HCT116 (cell line): Measurements from ENCODE around the gene CTNNA2. TPM values are rescaled to one million over a fixed set of nuclear protein-coding genes. Genes with fewer than 3 reads are reported as not detected.

Source experiments
- ATAC-seq: fragments of 200-7000 bp; cut with Tn5 transposase; 2 replicates; pipeline ENCODE4 v1.9.1; 2020; ENCODE audit warnings: mild to moderate bottlenecking, moderate library complexity
- BruUV-seq: library from RNA; stranded (reverse); fragments of 400-500 nt; replicated peaks from 2 replicates; lab custom pipeline; 2021; lab: Mats Ljungman, UMichigan
- CTCF ChIA-PET: fragments of 300-600 bp; sonication (Branson Sonifier 250); formaldehyde crosslinking; loops from one replicate; lab custom pipeline; 2021; ENCODE audit warnings: antibody characterized with exemption; lab: Charles Lee
- POLR2A ChIA-PET: fragments of 300-600, 350-600 bp; sonication (Branson Sonifier 250); formaldehyde crosslinking; loops from one replicate; lab custom pipeline; 2021; ENCODE audit warnings: antibody characterized with exemption; lab: Charles Lee
- RAD21 ChIA-PET, 2 experiments: fragments of 300-600 bp; sonication (Branson Sonifier 250); formaldehyde crosslinking; loops; one replicate each; lab custom pipeline; 2023; ENCODE audit warnings: low total read pairs in 2 of 2; ENCODE audit not compliant: uncharacterized antibody in 2 of 2, unreplicated experiment in 2 of 2, low non-redundant PET in 1 of 2; lab: Charles Lee
- DNase-seq: peaks from one replicate; pipeline ENCODE4 v3.0.0-alpha.2; 2010; ENCODE audit warnings: low read depth, low spot score
- H2AFZ ChIP-seq: fragments of 200-600 bp; shearing (Covaris generic), sonication (generic); 2 replicates; pipeline ENCODE4 v1.6.1; 2017; ENCODE audit warnings: low read depth, mixed run types, mixed read lengths, antibody characterized with exemption, low read length; ENCODE audit not compliant: poor library complexity, severe bottlenecking
- H3K27ac ChIP-seq: 2 replicates; pipeline ENCODE4 v1.5.1; 2012; ENCODE audit warnings: low read depth, low read length
- H3K27me3 ChIP-seq: fragments of 200-600 bp; sonication (generic); 2 replicates; pipeline ENCODE4 v1.6.1; 2016; ENCODE audit warnings: mixed run types, low read length, mixed read lengths; ENCODE audit not compliant: insufficient read depth
- H3K36me3 ChIP-seq, 2 experiments: fragments of 200-500 bp in 1 of 2; fragments of 200-600 bp in 1 of 2; sonication (Bioruptor generic) in 1 of 2; sonication (generic) in 1 of 2; 2 replicates each; pipeline versions ENCODE4 v1.5.1 to v1.6.1; 2014 to 2016; ENCODE audit warnings: low read length in 2 of 2, inconsistent platforms in 1 of 2, mixed read lengths in 1 of 2, mixed run types in 1 of 2; ENCODE audit not compliant: insufficient read depth in 2 of 2, control insufficient read depth in 1 of 2
- H3K4me1 ChIP-seq, 2 experiments: fragments of 200-600 bp in 1 of 2; sonication (generic) in 1 of 2; 2 replicates each; pipeline versions ENCODE4 v1.5.1 to v1.6.1; 2012 to 2017; ENCODE audit warnings: low read length in 2 of 2, inconsistent platforms in 1 of 2, mild to moderate bottlenecking in 1 of 2, mixed read lengths in 1 of 2, mixed run types in 1 of 2, moderate library complexity in 1 of 2; ENCODE audit not compliant: insufficient read depth in 2 of 2, control insufficient read depth in 1 of 2
- H3K4me2 ChIP-seq: fragments of 200-600 bp; sonication (generic); 2 replicates; pipeline ENCODE4 v1.6.1; 2017; ENCODE audit warnings: mixed run types, low read length, mixed read lengths
- H3K4me3 ChIP-seq, 2 experiments: fragments of 200-600 bp in 1 of 2; sonication (generic) in 1 of 2; replicated peaks in 1 of 2; 2 replicates each; pipeline ENCODE4 v1.5.1; 2011 to 2016; ENCODE audit warnings: low read length in 2 of 2, control low read depth in 1 of 2, low read depth in 1 of 2, mild to moderate bottlenecking in 1 of 2, mixed read lengths in 1 of 2, mixed run types in 1 of 2
- H3K79me2 ChIP-seq: fragments of 200-600 bp; sonication (generic); 2 replicates; pipeline ENCODE4 v1.6.1; 2017; ENCODE audit warnings: mild to moderate bottlenecking, mixed run types, low read length, moderate library complexity, mixed read lengths; ENCODE audit not compliant: insufficient read depth
- H3K9ac ChIP-seq: fragments of 200-600 bp; sonication (generic); 2 replicates; pipeline ENCODE4 v1.6.1; 2016; ENCODE audit warnings: low read length, mixed read lengths
- H3K9me2 ChIP-seq: fragments of 200-600 bp; sonication (generic), shearing (Covaris generic); 2 replicates; pipeline ENCODE4 v1.6.1; 2017; ENCODE audit warnings: mixed run types, mild to moderate bottlenecking, moderate library complexity; ENCODE audit not compliant: insufficient read depth
- H3K9me3 ChIP-seq, 2 experiments: fragments of 200-500 bp in 1 of 2; fragments of 200-600 bp in 1 of 2; sonication (Bioruptor generic) in 1 of 2; sonication (generic) in 1 of 2; 2 replicates each; pipeline ENCODE4 v1.6.1; 2014 to 2017; ENCODE audit warnings: low read length in 2 of 2, mixed read lengths in 2 of 2, inconsistent platforms in 1 of 2, low read depth in 1 of 2, mild to moderate bottlenecking in 1 of 2, mixed run types in 1 of 2, moderate library complexity in 1 of 2; ENCODE audit not compliant: control insufficient read depth in 1 of 2, insufficient read depth in 1 of 2
- H4K20me1 ChIP-seq: fragments of 200-600 bp; sonication (generic), shearing (Covaris generic); 2 replicates; pipeline ENCODE4 v1.6.1; 2017; ENCODE audit warnings: mixed run types, mild to moderate bottlenecking, moderate library complexity; ENCODE audit not compliant: insufficient read depth
- CBX3 ChIP-seq: IDR thresholded peaks from 2 replicates; pipeline ENCODE4 v1.6.1; 2012; ENCODE audit warnings: low read depth
- CEBPB ChIP-seq: IDR thresholded peaks from 2 replicates; pipeline ENCODE4 v1.6.1; 2012; ENCODE audit warnings: low read depth
- RAD21 ChIP-seq: IDR thresholded peaks from 2 replicates; pipeline ENCODE4 v1.6.1; 2012; ENCODE audit warnings: low read depth, mild to moderate bottlenecking
- ZBTB33 ChIP-seq: IDR thresholded peaks from 2 replicates; pipeline ENCODE4 v1.6.1; 2011; ENCODE audit warnings: mild to moderate bottlenecking, low read length, moderate library complexity; ENCODE audit not compliant: insufficient replicate concordance; ENCODE audit errors: extremely low read depth
- intact Hi-C: fragments of 100-400 bp; cut with micrococcal nuclease; formaldehyde crosslinking; loops from 2 replicates; pipeline ENCODE4 v1.10.0; 2022
- total RNA-seq: library from RNA; stranded (reverse); gene quantifications from one replicate; pipeline ENCODE4 v1.2.1, GENCODE V29; 2021; ENCODE audit not compliant: unreplicated experiment
- TF ChIP-seq, protein P1 (sequence below), 3 experiments: fragments of 200-600 bp in 1 of 3; sonication (generic) in 1 of 3; IDR thresholded peaks in 2 of 3; conservative IDR thresholded peaks in 1 of 3; 2 replicates each; pipeline ENCODE4 v1.5.1; 2012 to 2017; ENCODE audit warnings: low read depth in 2 of 3, low read length in 2 of 3, antibody characterized with exemption in 1 of 3, borderline replicate concordance in 1 of 3, control low read depth in 1 of 3, mild to moderate bottlenecking in 1 of 3, mixed read lengths in 1 of 3, mixed run types in 1 of 3, moderate library complexity in 1 of 3; ENCODE audit not compliant: insufficient read depth in 1 of 3
- TF ChIP-seq, protein P2 (sequence below): IDR thresholded peaks from 2 replicates; pipeline ENCODE4 v1.6.1; 2012

Gene CTNNA2
- total RNA-seq, 1 experiment from 2014 or later, result not detected

DNA sequence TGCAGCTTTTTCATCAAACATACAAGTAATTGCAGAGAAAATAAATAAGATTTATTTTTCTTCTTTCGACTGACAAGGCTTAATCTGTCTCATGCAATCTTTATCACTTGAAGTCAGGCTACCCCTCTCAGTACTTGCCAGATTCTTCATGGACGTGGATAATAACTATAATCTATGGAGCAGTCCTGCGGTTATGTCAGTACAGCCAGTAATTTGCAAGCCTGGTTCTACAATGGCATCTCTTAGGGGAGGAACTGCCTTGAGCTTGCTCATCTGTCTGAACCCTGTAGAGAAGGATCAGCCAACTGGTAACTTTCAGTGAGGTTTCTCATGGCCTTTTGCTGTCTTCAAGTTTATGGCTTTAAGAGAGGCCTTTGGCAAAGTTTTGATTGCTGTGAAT lies 827.2 kb downstream of the CTNNA2 start:
- no peaks in the 10 kb centered on the region for H3K27me3 ChIP-seq
- ChIA-PET RAD21 (no interaction called here), CTCF (no interaction called here), POLR2A (no interaction called here)
- H3K9me3 ChIP-seq, result peaks cover 5 to 15% of the 10 kb centered on the region in 2 experiments; a peak in 2 of 4 replicates
- H3K9ac ChIP-seq, result no peak overlapping the region
- no peak for ATAC-seq
- H3K36me3 ChIP-seq, result no peaks in the 10 kb centered on the region
- H3K4me2 ChIP-seq, result no peak overlapping the region
- no peaks in the 10 kb centered on the region for H3K79me2 ChIP-seq
- no peak overlapping the region for H3K4me3 ChIP-seq
- H3K9me2 ChIP-seq, result no peaks in the 10 kb centered on the region
- BruUV-seq, result no TSS peak
- no peak for DNase-seq
- H3K4me1 ChIP-seq, result no peaks in the 10 kb centered on the region
- no peaks in the 10 kb centered on the region for H4K20me1 ChIP-seq
- H2AFZ ChIP-seq, result no peak overlapping the region
- intact Hi-C loops, result no loop called here
- no peak overlapping the region for H3K27ac ChIP-seq
- no peak for TF ChIP-seq CBX3

DNA sequence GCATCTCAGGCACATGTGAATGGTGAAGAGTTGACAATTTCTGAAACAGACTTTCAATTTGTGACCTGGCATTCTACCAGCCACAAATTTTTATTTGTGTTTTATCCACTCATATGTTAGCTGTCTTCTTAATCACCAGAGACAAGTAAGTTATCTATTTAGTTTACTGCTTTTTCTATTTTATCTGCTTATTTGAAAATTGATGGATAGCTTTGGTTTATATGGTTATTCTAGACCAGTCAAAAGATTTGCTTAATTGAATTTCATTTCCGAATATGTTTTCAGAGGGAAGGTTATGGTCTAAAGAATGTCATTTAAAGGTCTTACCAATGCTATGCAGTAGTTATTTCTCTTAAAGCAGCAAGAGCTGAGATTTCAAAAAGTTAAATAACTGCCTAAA lies 835.2 kb downstream of the CTNNA2 start:
- H3K27ac ChIP-seq, result no peak overlapping the region
- no peak for TF ChIP-seq CEBPB
- no peak for TF ChIP-seq ZBTB33
- TF ChIP-seq RAD21, result no peak
- TF ChIP-seq, protein P1, sequence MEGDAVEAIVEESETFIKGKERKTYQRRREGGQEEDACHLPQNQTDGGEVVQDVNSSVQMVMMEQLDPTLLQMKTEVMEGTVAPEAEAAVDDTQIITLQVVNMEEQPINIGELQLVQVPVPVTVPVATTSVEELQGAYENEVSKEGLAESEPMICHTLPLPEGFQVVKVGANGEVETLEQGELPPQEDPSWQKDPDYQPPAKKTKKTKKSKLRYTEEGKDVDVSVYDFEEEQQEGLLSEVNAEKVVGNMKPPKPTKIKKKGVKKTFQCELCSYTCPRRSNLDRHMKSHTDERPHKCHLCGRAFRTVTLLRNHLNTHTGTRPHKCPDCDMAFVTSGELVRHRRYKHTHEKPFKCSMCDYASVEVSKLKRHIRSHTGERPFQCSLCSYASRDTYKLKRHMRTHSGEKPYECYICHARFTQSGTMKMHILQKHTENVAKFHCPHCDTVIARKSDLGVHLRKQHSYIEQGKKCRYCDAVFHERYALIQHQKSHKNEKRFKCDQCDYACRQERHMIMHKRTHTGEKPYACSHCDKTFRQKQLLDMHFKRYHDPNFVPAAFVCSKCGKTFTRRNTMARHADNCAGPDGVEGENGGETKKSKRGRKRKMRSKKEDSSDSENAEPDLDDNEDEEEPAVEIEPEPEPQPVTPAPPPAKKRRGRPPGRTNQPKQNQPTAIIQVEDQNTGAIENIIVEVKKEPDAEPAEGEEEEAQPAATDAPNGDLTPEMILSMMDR (IDR thresholded peaks at IDR 0.05 in 2 of 3, conservative IDR thresholded peaks at IDR 0.05 in 1 of 3; ENCODE audit: borderline replicate concordance in 1 of 3, insufficient read depth in 1 of 3, low read depth in 2 of 3, low read length in 2 of 3), result no peak
- TF ChIP-seq, protein P2, sequence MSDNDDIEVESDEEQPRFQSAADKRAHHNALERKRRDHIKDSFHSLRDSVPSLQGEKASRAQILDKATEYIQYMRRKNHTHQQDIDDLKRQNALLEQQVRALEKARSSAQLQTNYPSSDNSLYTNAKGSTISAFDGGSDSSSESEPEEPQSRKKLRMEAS, result no peak
- no peaks in the 10 kb centered on the region for H3K79me2 ChIP-seq
- no peak overlapping the region for H3K4me2 ChIP-seq
- DNase-seq (no peak), ATAC-seq (no peak)
- H3K9me2 ChIP-seq, result no peaks in the 10 kb centered on the region
- no peaks in the 10 kb centered on the region for H4K20me1 ChIP-seq
- H3K9me3 ChIP-seq, result peaks cover 5 to 7% of the 10 kb centered on the region in 2 experiments; a peak in 2 of 4 replicates
- H2AFZ ChIP-seq, result no peak overlapping the region
- no peak overlapping the region for H3K9ac ChIP-seq
- BruUV-seq, result no TSS peak
- no peaks in the 10 kb centered on the region for H3K36me3 ChIP-seq
- POLR2A ChIA-PET, result no interaction called here
- no peaks in the 10 kb centered on the region for H3K27me3 ChIP-seq
- RAD21 ChIA-PET, result no interaction called here
- H3K4me3 ChIP-seq, result no peak overlapping the region
- CTCF ChIA-PET, result no interaction called here
- intact Hi-C loops, result no loop called here
- no peaks in the 10 kb centered on the region for H3K4me1 ChIP-seq
